ENCODE data around the gene LGR6.

The LGR6 gene

GRCh38 chr1:202286622-202287097 is 93.1 kb downstream of the LGR6 start:
- Histone ChIP-seq H3K4me3 (ENCODE audit: low read depth, low read length) (no peak overlapping the region), H3K4me1 (peaks cover 12% of the 10 kb centered on the region), H3K27me3 (no peaks in the 10 kb centered on the region), H3K9me3 (no peaks in the 10 kb centered on the region), H3K36me3 (no peaks in the 10 kb centered on the region)
- no peak for DNase-seq
- TF ChIP-seq CTCF (IDR thresholded peaks at IDR 0.05; ENCODE audit: low read depth, low read length): no peak

GRCh38 chr1:202287196-202287595 is 93.6 kb downstream of the LGR6 start:
- Histone ChIP-seq H3K4me3 (ENCODE audit: low read depth, low read length) (no peak overlapping the region), H3K4me1 (peaks cover 14% of the 10 kb centered on the region), H3K36me3 (no peaks in the 10 kb centered on the region), H3K9me3 (no peaks in the 10 kb centered on the region), H3K27me3 (no peaks in the 10 kb centered on the region)
- no peak for DNase-seq
- TF ChIP-seq CTCF (IDR thresholded peaks at IDR 0.05; ENCODE audit: low read depth, low read length): no peak

GRCh38 chr1:202288177-202288576 is 94.6 kb downstream of the LGR6 start:
- no peak for DNase-seq
- H3K9me3 ChIP-seq: no peaks in the 10 kb centered on the region
- peaks cover 22% of the 10 kb centered on the region for H3K4me1 ChIP-seq

GRCh38 chr1:202289009-202289408 is 95.4 kb downstream of the LGR6 start:
- DNase-seq: no peak
- H3K27me3 ChIP-seq: no peaks in the 10 kb centered on the region
- no peaks in the 10 kb centered on the region for H3K9me3 ChIP-seq
- H3K4me1 ChIP-seq: peaks cover 26% of the 10 kb centered on the region
- no peaks in the 10 kb centered on the region for H3K36me3 ChIP-seq
- no peak overlapping the region for H3K4me3 ChIP-seq (ENCODE audit: low read depth, low read length)
- TF ChIP-seq CTCF (IDR thresholded peaks at IDR 0.05; ENCODE audit: low read depth, low read length): no peak

More at GRCh38 chr1:202288177-202288576, 94.6 kb downstream of the LGR6 start:
- Histone ChIP-seq H3K4me3 (ENCODE audit: low read depth, low read length) (no peak overlapping the region), H3K27me3 (no peaks in the 10 kb centered on the region), H3K36me3 (no peaks in the 10 kb centered on the region)
- no peak for TF ChIP-seq CTCF (IDR thresholded peaks at IDR 0.05; ENCODE audit: low read depth, low read length)

- Histone ChIP-seq H3K36me3 (no peaks in the 10 kb centered on the region), H3K9me3 (no peaks in the 10 kb centered on the region), H3K27me3 (no peaks in the 10 kb centered on the region), H3K4me1 (peaks cover 33% of the 10 kb centered on the region), H3K4me3 (ENCODE audit: low read depth, low read length) (no peak overlapping the region)
- DNase-seq: no peak
- TF ChIP-seq CTCF (IDR thresholded peaks at IDR 0.05; ENCODE audit: low read depth, low read length): no peak
These were observed 97.4 kb downstream of the LGR6 start for GRCh38 chr1:202291001-202291400.

- H3K9me3 ChIP-seq: no peaks in the 10 kb centered on the region
- DNase-seq: peak; percentile 40
- H3K27me3 ChIP-seq: no peaks in the 10 kb centered on the region
- no peaks in the 10 kb centered on the region for H3K36me3 ChIP-seq
- H3K4me3 ChIP-seq (ENCODE audit: low read depth, low read length): no peak overlapping the region
- no peak for TF ChIP-seq CTCF (IDR thresholded peaks at IDR 0.05; ENCODE audit: low read depth, low read length)
- H3K4me1 ChIP-seq: peaks cover 44% of the 10 kb centered on the region
These were observed 98.5 kb downstream of the LGR6 start for GRCh38 chr1:202291961-202292712.

Measured in BE2C (cell line).